HG03442 (cell line): ENCODE results near the gene MAP3K8.
A peak's percentile ranks its signal among the peaks of the same experiment; 100 is the strongest.

ENCODE experiments used
- ATAC-seq: cut with Tn5 transposase; IDR thresholded peaks from one replicate; pipeline ENCODE4 v1.9.1; 2021; ENCODE audit warnings: mild to moderate bottlenecking, moderate library complexity; ENCODE audit not compliant: unreplicated experiment

Gene MAP3K8

GRCh38 chr10:30433730-30434272 is at the start of gene MAP3K8:
MAP3K8 (plus strand) TSS chr10:30434184; CDS start chr10:30438939, 4,755 bp downstream.
- ATAC-seq = peak; percentile 65

GRCh38 chr10:30384701-30385201 is 49.2 kb upstream of the MAP3K8 start:
- ATAC-seq = no peak

GRCh38 chr10:30386801-30387588 is 47.0 kb upstream of the MAP3K8 start:
- no peak for ATAC-seq

GRCh38 chr10:30387646-30388243 is 46.2 kb upstream of the MAP3K8 start:
- no peak for ATAC-seq

GRCh38 chr10:30389543-30389942 is 44.4 kb upstream of the MAP3K8 start:
- no peak for ATAC-seq

GRCh38 chr10:30390207-30390606 is 43.8 kb upstream of the MAP3K8 start:
- no peak for ATAC-seq

GRCh38 chr10:30391266-30391665 is 42.7 kb upstream of the MAP3K8 start:
- no peak for ATAC-seq

GRCh38 chr10:30392564-30392990 is 41.4 kb upstream of the MAP3K8 start:
- peak; percentile 85 for ATAC-seq

- ATAC-seq = no peak
Observed at GRCh38 chr10:30396293-30396692, 37.7 kb upstream of the MAP3K8 start.

GRCh38 chr10:30396698-30397097 is 37.3 kb upstream of the MAP3K8 start:
- no peak for ATAC-seq

GRCh38 chr10:30398193-30398592 is 35.8 kb upstream of the MAP3K8 start:
- ATAC-seq = no peak

- ATAC-seq = no peak
Observed at GRCh38 chr10:30398788-30399187, 35.2 kb upstream of the MAP3K8 start.

GRCh38 chr10:30403494-30403893 is 30.5 kb upstream of the MAP3K8 start:
- ATAC-seq = no peak

- no peak for ATAC-seq
Observed at GRCh38 chr10:30404540-30404939, 29.4 kb upstream of the MAP3K8 start.

- ATAC-seq = no peak
Observed at GRCh38 chr10:30411263-30411662, 22.7 kb upstream of the MAP3K8 start.

- ATAC-seq = no peak
Observed at GRCh38 chr10:30412901-30413300, 21.1 kb upstream of the MAP3K8 start.

- no peak for ATAC-seq
Observed at GRCh38 chr10:30413996-30414576, 19.9 kb upstream of the MAP3K8 start.

GRCh38 chr10:30415593-30415992 is 18.4 kb upstream of the MAP3K8 start:
- ATAC-seq = no peak

- ATAC-seq = no peak
Observed at GRCh38 chr10:30417301-30417700, 16.7 kb upstream of the MAP3K8 start.

GRCh38 chr10:30420266-30420665 is 13.7 kb upstream of the MAP3K8 start:
- peak; percentile 68 for ATAC-seq

GRCh38 chr10:30420766-30421165 is 13.2 kb upstream of the MAP3K8 start:
- ATAC-seq = no peak
